Measurements from ENCODE around the gene TMOD1. TPM values are rescaled to one million over a fixed set of nuclear protein-coding genes. Genes with fewer than 3 reads are reported as not detected.

The TMOD1 gene
- total RNA-seq, 1 experiment from 2014 or later = 1.0 TPM

GRCh38 chr9:97571664-97572063, 70.2 kb downstream of the TMOD1 start (continued):
- TF ChIP-seq AFF4 (CRISPR knock-in tag; IDR thresholded peaks at IDR 0.05; ENCODE audit: borderline replicate concordance) = no peak
- TF ChIP-seq ATF1 (CRISPR knock-in tag; IDR thresholded peaks at IDR 0.05) = no peak
- TF ChIP-seq ZNF317 (CRISPR knock-in tag; IDR thresholded peaks at IDR 0.05; ENCODE audit: borderline replicate concordance, low read depth) = no peak
- no peak for TF ChIP-seq HMGA2 (CRISPR knock-in tag; IDR thresholded peaks at IDR 0.05)
- no peak for TF ChIP-seq PRRX2 (CRISPR knock-in tag; IDR thresholded peaks at IDR 0.05)
- TF ChIP-seq TP53 (CRISPR knock-in tag; IDR thresholded peaks at IDR 0.05) = no peak
- TF ChIP-seq NR1H2 (CRISPR knock-in tag; IDR thresholded peaks at IDR 0.05) = no peak
- no peak for TF ChIP-seq USF2 (CRISPR knock-in tag; IDR thresholded peaks at IDR 0.05)
- no peak for TF ChIP-seq E2F4 (CRISPR knock-in tag; IDR thresholded peaks at IDR 0.05; ENCODE audit: borderline replicate concordance, low read depth)

DNA sequence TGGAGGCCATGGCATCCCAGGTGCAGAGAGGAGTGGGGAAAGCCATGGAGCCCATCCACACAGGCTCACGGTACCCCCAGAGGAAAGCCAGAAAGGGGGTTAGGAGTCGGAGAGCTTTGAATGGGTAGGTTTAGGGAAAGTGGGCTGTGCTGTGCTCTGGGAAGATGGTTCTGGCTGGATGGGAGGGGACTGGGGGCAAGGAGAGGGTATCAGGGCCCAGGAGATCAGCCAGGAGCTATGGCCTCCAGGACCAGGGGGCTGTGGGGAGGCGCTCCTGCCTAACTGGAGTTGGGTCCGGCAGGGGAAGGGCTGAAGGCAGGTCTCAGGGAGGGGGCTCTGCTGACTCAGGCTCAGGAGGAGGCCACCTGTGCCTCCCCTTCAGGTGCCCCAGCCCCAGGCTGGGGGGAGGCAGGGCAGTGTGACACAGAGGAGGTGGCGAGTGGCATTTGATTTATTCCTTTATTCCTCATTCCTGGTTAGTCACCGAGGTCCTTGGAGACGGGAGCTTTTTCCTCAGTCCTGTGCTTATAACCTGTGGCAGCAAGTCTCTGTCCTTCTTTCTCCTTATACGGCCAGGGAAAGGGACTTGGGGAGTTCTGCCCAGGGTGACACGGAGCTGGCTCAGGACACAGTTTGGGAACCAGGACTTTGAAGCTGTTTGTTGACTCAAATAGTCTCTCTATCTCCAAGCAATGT, 70.9 kb downstream of the TMOD1 start:
- DNase-seq (ENCODE audit: low spot score) = no peak
- no peak for ATAC-seq
- ChIA-PET CTCF (no interaction called here), POLR2A (no interaction called here)
- H3K4me3 Mint-ChIP-seq = no peak overlapping the region
- H3K4me1 Mint-ChIP-seq = no peaks in the 10 kb centered on the region
- no peak overlapping the region for H3K27ac Mint-ChIP-seq
- no peaks in the 10 kb centered on the region for H3K9me3 Mint-ChIP-seq
- peaks cover 5% of the 10 kb centered on the region; the same call in 1 of the 2 replicates for H3K27me3 Mint-ChIP-seq (ENCODE audit: low read depth)
- no peaks in the 10 kb centered on the region for H3K36me3 Mint-ChIP-seq
- no peak for TF ChIP-seq ARID4B (CRISPR knock-in tag; IDR thresholded peaks at IDR 0.05; ENCODE audit: borderline replicate concordance)
- no peak for TF ChIP-seq FOXK1 (CRISPR knock-in tag; IDR thresholded peaks at IDR 0.05)
- no peak for TF ChIP-seq ATF1 (CRISPR knock-in tag; IDR thresholded peaks at IDR 0.05)
- TF ChIP-seq, protein P1, sequence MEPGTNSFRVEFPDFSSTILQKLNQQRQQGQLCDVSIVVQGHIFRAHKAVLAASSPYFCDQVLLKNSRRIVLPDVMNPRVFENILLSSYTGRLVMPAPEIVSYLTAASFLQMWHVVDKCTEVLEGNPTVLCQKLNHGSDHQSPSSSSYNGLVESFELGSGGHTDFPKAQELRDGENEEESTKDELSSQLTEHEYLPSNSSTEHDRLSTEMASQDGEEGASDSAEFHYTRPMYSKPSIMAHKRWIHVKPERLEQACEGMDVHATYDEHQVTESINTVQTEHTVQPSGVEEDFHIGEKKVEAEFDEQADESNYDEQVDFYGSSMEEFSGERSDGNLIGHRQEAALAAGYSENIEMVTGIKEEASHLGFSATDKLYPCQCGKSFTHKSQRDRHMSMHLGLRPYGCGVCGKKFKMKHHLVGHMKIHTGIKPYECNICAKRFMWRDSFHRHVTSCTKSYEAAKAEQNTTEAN (CRISPR knock-in tag; IDR thresholded peaks at IDR 0.05) = no peak
- no peak for TF ChIP-seq PRRX2 (CRISPR knock-in tag; IDR thresholded peaks at IDR 0.05)
- TF ChIP-seq ESRRA (CRISPR knock-in tag; IDR thresholded peaks at IDR 0.05; ENCODE audit: borderline replicate concordance) = no peak
- TF ChIP-seq, protein P2, sequence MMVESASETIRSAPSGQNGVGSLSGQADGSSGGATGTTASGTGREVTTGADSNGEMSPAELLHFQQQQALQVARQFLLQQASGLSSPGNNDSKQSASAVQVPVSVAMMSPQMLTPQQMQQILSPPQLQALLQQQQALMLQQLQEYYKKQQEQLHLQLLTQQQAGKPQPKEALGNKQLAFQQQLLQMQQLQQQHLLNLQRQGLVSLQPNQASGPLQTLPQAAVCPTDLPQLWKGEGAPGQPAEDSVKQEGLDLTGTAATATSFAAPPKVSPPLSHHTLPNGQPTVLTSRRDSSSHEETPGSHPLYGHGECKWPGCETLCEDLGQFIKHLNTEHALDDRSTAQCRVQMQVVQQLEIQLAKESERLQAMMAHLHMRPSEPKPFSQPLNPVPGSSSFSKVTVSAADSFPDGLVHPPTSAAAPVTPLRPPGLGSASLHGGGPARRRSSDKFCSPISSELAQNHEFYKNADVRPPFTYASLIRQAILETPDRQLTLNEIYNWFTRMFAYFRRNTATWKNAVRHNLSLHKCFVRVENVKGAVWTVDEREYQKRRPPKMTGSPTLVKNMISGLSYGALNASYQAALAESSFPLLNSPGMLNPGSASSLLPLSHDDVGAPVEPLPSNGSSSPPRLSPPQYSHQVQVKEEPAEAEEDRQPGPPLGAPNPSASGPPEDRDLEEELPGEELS (CRISPR knock-in tag; IDR thresholded peaks at IDR 0.05) = no peak
- no peak for TF ChIP-seq IRF1 (CRISPR knock-in tag; IDR thresholded peaks at IDR 0.05)
- no peak for TF ChIP-seq GTF2I (CRISPR knock-in tag; conservative IDR thresholded peaks at IDR 0.05)
- no peak for TF ChIP-seq JAZF1 (CRISPR knock-in tag; IDR thresholded peaks at IDR 0.05)
- TF ChIP-seq ZNF232 (CRISPR knock-in tag; IDR thresholded peaks at IDR 0.05) = no peak
- TF ChIP-seq TCF7 (CRISPR knock-in tag; IDR thresholded peaks at IDR 0.05; ENCODE audit: low read depth) = no peak
- TF ChIP-seq CDX4 (CRISPR knock-in tag; IDR thresholded peaks at IDR 0.05; ENCODE audit: borderline replicate concordance) = no peak
- no peak for TF ChIP-seq TEAD1 (CRISPR knock-in tag; IDR thresholded peaks at IDR 0.05)

All from WTC11 (cell line).